HG03139 (cell line): Measurements from ENCODE around the gene RESP18.

Experiments used
- ATAC-seq: cut with Tn5 transposase; IDR thresholded peaks from one replicate; pipeline ENCODE4 v1.9.1; 2021; ENCODE audit not compliant: unreplicated experiment

RESP18 gene

DNA sequence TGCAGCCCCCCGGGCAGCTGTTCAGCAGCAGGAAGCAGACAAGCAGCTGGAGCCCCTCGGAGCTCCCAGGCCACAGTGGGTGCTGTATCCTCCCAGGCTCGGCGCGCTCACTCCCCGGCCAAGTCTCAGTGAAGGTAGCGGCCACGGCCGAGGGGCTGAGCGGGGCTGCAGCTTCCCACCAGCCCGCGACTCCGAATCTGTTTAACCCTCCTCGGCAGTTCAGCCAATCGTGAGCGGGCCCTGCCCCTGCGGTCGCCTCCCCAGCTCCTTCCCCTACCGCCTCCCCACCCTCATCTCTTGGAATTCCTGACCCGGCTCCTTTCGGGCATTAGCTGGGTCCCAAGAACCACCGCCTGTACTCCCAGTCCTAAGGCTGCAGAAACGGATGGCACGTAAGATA lies at the start of gene RESP18:
TSS of gene RESP18 (minus strand) at position 203 of the 400 bp plus-strand sequence.
- no peak for ATAC-seq

DNA sequence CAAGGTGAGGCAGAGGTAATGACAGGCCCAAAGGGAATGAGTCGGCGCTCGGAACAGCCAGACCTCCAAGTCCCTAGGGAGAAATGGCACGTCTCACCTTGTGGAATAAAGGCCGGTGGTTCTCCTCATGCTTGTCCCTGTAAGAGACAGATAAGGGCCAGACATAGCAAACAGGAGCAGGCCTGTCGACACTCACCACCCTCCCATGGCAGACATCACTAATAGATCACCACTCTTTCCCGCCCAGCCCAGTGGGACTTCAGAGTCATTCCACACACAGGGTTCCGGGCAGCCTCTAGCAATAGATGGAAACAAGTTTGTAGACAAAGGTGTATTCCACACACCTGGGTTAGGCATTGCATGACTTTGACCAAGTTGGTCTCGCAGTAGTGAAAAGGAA lies 48.9 kb upstream of the RESP18 start:
- no peak for ATAC-seq

DNA sequence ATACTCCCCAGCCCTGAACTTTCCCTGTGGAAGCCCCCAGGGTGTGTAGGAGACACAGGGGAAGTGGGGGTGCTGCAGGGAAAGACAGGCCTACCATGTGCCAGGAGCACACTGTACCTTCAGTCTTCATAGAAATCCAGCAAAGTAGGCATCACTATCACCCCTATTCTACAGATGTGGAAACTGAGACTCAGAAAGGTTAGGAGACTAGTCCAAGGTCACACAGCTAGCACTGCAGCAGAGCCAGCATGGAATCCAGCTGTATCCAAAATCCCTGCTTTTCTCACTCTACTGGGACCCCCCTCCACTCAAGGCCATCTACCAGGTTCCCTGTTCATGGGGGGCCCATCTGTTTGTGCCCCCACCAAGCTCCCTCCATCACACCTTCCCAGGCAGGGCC lies 48.4 kb upstream of the RESP18 start:
- no peak for ATAC-seq

DNA sequence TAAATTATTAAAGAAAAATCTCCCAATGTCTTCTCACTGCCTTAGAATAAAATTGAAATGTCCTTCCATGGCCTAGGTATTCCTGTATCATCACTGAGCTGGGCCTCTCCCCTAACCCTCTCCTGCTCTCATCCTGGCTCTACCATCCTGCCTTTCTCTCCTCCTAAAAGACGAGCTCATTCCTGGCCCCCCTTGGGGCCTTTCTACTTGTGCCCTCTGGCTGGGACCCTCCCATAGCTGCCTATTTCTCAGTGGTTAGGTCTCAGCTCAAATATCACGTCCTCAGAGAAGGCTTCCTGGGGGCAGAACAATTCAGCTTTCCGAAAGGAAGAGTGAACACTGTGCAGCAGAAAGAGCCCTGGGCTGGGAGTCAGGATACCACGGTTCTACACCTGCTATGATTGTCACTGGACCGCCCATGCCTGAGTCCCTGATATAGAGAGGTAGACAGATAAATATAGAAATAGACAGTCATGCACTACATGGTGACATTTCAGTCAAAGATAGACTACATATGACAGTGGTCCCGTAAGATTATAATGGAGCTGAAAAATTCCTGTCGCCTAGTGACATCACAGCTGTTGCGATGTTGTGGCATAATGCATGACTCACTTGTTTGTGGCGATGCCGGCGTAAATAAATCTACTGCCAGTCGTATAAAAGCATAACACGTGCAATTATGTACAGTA lies 45.8 kb upstream of the RESP18 start:
- ATAC-seq = no peak

DNA sequence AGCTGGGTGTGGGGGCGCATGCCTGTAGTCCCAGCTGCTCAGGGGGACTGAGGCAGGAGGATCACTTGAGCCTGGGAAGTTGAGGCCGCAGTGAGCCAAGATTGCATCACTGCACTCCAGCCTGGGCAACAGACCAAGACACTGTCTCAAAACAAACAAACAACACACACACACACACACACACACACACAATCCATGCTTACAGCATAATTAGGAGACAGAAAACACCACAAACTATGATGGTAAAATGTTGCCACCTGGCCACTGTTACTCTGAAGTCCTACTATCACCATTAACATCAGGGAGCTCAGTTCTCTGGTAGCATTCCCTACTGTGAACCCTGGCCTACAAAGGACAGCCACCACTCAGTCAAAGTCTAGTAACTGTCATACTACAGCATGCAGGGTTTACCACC lies 36.9 kb upstream of the RESP18 start:
- ATAC-seq = no peak

DNA sequence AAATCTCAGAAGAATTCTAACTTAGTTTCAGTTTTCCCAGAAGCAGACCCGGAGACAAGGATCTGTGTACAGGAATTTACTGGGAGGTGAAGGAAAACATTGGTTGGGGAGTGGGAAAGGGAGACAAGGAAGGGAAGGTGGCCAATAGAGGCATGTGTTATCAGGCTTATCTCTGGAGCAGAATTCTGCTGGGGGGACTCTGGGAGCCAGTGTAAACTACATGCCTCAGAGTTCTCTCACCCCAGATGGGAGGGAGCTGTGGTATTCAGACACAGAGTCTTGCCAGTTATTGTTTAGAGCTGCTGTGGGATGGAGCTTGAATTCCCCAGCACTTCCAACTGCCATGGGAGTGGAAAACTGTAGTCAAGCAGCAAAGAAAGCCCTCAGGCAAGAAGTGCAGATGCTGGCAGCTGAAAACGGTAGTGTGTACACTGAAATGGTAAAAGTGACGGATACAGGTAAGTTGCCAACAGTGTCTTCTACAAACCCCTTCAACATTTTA lies 36.2 kb upstream of the RESP18 start:
- ATAC-seq = no peak

DNA sequence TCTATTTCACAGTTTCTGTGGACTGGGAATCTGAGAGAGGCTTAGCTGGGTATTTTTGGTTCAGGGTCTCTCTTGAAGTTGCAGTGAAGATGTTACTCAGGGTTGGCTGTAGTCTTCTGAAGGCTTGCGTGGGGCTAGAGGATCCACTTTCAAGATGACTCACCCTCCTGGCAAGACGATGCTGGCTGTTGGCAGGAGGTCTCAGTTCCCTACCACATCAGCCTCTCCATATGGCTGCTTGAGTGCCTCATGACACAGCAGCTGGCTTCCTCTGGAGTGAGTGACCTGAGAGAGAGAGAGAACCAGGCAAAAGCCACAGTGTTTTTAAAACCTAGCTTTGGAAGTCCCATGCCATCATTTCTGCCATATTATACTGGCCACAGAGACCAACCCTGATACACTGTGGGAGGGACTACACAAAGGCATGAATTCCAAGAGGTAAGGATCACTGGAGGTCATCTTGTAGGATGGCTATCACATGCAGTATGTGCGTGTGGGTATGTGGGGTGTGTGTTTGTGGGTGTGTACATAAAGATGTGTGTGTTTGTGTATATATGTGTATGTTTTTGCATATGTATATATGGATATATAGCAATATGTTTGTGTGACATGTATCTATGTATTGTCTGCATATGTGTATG lies 30.1 kb upstream of the RESP18 start:
- ATAC-seq = peak; percentile 77

DNA sequence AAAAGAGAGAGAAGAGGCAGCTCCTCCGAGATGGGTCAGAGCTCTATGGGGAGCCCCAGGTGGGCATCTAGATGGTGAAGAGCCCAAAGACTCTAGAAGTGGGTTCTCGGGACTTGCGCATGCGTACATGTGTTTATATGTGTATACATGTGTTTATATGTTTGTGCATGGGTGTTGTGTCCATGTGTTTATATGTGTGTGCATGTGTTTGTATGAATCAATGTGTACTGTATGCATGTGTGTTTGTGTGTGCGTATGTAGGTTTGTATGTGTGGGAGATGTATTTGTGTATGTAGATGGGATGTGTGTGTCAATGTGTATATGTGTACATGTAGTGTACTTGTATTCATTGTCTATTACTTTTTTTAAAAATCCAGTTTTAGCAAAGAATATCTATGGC lies 29.5 kb upstream of the RESP18 start:
- no peak for ATAC-seq

DNA sequence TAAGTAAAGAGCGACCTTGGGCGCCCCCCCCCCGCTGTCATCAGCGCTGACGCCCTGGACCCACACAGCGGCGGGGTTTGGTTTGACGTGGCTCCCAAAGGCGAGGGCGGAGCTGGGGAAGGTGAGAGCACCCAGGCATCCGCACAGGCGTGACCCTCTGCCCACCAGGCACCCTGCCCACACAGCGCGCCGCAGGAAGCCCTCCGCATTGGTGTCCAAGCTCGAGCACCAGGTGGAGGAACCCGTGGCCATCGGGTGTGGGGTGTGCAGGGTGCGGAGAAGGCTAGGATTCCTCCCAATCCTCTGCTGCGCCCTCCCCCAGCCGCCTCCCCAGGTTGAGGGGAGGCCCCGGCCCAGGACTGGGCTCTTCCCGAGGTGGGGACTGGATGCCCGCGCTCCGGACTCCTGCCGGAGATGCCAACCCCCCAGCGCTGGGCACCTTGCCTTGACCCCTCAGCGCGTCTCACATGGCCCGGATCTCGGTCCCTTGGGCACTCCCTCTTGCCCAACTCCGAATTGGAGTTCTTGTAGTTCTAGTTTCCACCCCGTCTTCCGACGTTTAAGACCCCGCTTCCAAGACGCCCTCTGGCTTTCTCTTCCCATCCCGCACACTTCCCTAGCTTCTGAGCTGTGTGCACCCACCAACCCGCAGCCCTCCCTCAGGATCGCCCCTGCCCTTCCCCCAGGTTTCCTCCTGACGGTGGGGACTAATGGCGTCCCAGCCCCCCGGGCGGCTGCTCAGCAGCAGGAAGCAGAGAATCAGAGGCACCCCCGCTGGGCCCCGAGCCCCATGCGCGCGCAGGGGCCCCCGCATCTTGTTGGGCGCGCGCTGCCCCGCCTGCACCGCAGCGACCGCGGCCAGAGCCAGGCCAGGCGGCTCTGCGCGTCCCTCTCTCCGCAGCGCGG lies 25.9 kb upstream of the RESP18 start:
- ATAC-seq = no peak

DNA sequence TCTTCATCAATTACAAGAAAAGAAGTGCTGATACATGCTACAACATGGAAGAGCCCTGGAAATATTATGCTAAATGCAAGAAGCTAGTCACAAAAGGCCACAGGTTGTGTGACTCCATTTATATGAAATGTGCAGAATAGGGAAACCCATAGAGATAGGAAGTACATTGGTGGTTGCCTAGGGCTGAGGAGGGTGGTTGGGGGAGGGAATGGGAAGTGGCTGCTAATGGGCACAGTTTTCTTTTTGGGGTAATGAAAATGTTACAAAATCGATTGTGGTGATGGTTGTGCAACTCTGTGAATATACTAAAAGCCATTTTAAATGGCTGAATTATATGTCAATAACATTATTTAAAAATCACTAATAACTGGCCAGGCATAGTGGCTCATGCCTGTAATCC lies 24.3 kb upstream of the RESP18 start:
- no peak for ATAC-seq

DNA sequence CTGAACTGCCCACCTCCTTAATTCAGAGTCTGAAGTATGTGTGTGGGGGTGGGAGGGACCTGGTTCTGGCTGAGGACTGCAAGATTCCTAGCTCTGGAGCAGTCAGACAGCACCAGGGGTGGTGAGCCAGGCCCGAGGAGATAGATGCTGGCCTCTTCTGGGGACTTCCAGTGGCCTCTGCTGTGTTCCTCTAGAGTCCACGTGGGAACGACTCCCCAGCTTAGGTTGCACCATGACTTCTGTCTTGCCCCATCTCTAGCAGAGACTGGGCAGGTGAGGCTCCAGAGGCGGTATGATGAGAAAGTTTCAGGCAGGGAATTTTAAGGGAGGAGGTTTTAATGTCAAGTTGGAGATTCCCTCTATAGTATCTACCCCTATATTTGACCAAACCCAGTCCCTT lies 22.0 kb upstream of the RESP18 start:
- no peak for ATAC-seq

DNA sequence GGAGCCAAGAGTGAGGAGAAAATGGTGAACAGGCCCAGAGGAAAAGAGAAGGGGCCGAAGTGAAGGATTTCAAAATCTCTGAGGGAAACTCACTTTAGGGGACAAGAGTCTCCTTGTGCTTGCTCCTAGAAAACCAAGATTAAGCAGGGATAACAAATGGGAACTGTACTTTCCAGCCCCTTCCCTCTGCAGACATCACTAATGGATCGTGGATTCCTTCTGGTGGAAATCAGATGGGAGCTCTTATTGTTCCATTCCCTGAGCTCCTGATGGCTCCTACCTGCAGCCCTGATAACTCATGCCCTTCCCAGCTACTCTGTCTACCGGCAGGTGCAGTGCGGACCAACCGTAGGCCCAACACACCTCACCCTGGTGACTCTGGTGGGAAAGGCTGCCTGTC lies 20.6 kb upstream of the RESP18 start:
- no peak for ATAC-seq

DNA sequence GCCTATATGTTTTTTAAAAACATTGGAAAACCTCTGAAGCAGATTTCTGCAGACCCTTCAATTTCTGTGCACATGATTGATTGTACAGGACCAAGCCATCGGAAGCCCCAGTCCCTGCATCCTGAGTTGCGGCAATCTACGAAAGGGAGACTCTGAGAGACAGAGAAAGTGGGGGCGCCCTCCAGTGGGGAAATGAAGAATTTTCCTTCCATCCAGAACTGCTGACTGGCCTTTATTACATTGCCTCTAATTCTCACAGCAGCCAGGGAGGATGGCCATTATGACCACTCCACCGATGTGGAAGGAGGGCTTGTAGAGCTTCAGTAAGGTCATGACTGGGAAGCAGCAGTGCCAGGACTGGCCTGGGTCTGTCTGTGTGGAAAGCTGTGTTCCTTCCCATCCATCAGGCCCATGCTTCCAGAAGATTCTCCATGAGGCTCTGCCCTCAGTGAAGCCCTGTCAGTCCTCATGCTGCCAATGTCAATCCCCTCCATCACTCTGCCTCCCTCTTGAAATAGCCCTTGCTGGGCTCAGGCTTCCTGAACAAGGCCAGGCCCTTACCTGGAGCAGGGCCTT lies 20.0 kb upstream of the RESP18 start:
- ATAC-seq = no peak

DNA sequence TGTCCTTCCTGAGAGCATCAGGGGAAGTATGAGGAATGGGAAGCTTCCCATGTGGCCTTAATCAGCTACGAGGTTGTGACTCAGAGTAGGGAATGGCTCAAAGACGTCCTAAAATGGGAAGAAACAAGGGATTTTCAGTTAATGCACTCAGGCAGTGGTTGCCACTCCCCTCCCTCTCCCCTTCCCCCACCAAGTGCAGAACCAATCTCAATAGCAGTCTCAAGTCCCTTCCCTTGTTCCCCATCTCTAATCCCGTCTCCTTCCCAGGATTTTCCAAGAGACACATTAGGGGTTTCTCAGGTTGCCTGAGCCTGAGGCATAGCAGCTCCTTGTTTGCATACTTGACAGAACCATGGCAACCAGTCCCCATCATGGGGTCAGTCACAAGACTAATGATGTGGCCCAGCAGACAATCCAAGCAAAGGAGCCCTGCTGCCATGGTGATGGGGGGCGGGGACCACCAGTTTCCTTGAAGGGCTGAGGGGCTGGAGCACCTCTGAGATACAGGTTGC lies 18.2 kb upstream of the RESP18 start:
- ATAC-seq = no peak

DNA sequence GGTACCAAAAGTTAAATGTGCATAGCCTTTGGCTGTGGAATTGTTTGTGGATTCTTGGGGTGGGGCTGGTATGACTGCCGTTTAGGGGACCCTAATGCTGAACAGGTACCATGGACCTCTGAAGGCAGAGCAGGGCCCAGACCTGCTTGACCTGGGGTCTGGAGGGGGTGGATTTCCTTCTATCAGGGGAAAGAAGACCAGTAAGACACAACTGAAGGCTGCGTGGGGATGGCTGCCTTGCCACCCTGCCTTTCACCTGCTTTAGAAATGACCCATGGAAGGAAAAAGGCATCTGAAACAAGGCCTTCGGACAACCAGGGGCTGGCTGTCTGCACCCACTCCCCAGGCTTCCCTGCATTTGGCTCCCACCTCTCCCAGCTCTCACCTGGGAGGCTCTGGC lies 17.7 kb upstream of the RESP18 start:
- ATAC-seq = no peak

DNA sequence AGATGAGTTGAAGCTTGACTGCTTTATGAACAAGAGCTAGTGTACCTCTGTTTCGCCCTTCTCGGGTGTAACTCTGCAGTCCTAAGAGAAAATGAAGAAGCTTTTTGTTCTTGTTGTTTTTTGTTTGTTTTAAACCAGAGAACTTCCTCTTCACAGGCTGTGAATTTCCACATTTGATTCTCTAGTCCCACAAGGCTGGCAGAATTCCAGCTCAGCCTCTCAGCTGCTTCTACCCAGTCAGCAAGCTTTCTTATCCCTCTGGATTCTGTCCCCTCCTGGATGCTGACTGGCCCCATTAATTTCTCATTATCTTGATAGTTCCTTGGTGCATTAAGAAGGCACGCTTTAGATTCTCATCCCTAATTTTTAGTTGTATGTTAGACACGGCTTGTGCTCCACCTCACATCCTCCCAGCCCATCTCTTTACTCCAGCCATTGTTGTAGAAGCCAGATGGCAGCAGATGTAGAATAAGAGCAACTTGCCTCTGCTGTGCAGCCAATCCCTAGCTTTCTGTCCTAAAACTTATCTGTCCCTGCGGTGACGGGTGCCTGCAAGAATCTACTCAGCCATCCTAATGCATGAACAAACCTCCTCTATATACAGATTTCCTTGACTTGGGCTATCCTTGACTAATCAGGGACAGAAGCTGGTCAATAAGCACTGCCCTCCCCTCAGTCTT lies 12.3 kb upstream of the RESP18 start:
- no peak for ATAC-seq

DNA sequence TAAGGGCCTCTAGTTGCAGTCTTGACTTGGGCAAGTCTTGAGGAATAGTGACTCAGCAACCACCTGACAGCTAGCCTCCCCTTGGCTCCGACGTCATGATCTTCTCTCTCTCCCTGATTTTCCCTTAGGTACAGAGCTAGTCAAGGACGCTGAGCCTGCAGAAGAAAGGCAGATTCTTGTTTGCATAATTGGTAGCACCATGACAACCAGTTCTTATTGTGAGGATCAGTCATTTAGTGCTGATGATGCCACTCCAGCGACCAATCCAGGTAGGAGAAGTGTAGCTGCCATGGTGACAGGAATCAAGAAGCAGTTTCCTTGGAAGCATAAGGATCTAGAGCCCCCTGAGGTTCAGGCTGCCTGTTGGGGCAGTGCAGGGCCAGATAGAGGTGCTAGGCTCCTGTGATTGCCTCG lies 2.8 kb upstream of the RESP18 start:
- ATAC-seq = no peak

DNA sequence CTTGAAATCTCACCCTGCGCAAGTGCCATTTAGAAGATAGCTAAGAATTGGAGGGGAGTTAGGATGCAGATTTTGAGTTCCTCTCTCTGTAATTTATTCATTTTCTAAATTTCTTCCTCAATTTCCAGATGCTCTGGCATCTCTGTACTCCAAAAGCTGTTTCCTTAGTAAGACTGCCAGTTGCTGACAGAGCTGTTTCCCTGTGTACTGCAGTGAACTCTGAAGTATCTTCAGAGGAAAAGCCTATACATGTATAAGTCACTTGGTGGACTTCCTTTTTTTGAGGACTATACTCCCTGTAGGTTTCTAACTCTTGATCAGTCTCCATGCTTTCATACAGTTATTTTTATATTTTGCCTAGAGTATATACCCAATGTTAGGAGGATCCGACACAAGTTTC lies 1.5 kb upstream of the RESP18 start:
- no peak for ATAC-seq

DNA sequence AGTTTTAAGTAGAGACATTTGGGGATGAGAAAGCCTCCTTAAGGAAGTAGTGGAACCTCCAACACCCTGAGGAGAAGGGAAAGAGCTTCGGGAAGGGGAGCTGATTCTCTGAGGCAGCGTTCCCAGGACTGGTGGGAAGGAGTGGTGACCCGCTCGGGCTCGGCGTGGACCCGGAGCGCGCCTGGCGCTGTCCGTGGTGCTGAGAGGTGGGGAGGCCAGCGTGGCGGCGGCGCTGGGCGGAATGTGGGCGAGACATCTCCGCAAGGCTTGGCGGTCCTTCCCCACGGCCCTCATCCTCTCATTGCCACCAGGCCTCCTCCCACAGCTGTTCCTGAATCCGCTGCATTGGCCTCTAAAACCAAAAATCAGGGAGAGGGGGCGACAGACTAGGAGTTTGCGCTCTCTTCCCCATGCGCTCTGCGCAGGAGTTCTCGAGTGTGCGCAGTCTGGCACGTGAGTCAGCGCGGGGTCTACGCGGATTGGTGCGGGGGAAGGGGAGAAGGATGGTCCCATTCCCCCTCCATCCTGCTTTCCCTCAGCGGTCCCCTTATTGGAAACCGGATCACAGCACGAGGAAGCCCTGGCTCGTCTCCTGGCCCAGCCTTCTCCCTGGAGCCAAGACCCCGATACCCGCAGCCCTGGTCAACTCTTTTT lies 857 bp downstream of the RESP18 start:
- ATAC-seq = no peak

DNA sequence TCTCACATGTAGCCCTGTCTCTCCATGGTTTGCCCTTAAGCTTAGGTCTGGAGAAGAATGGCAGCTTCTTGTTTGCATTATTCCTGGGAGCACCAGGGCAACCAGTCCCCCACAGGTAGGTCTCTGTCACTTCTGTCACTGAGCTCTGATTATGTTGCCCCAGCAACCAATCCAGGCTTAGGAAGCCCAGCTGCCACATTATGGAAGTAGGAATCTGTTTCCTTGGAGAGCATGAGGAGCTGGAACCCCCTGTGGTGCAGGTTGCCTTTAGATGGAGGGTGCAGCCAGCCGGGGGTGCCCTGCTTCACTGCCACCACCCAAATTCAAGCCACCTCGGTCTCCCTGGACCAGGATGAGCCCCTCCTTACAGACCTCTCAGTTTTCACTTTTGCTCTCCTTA lies 4.8 kb downstream of the RESP18 start:
- ATAC-seq = no peak
